HEK293 (cell line): ENCODE results near the gene KLK6.

Experiments used
- CTCF ChIA-PET: fragments of 350-600 bp; formaldehyde crosslinking; extraction: SDS; loops from one replicate; lab custom pipeline; 2021; ENCODE audit warnings: antibody characterized with exemption; lab: Yijun Ruan, JAX
- POLR2A ChIA-PET: fragments of 300-600 bp; formaldehyde crosslinking; extraction: SDS; loops from one replicate; lab custom pipeline; 2020; ENCODE audit warnings: antibody characterized with exemption, inconsistent platforms; lab: Yijun Ruan, JAX
- H3K27ac ChIP-seq: fragments of 200-500 bp; sonication (Bioruptor generic); 2 replicates; pipeline ENCODE4 v1.5.1; 2014; ENCODE audit warnings: low read depth, low read length, control low read depth, inconsistent platforms; ENCODE audit errors: extremely low read depth
- H3K36me3 ChIP-seq, 2 experiments: fragments of 200-500 bp in 1 of 2; sonication (Bioruptor generic) in 1 of 2; 1 replicate in 1 of 2; 2 replicates in 1 of 2; pipeline ENCODE4 v1.5.1; 2014 to 2017; ENCODE audit warnings: inconsistent platforms in 2 of 2, low read length in 2 of 2; ENCODE audit not compliant: control insufficient read depth in 2 of 2, insufficient read depth in 1 of 2
- H3K4me1 ChIP-seq: fragments of 200-500 bp; sonication (Bioruptor generic); 2 replicates; pipeline ENCODE4 v1.5.1; 2014; ENCODE audit warnings: mild to moderate bottlenecking, low read length, inconsistent platforms; ENCODE audit not compliant: control insufficient read depth, insufficient read depth
- H3K4me3 ChIP-seq: 2 replicates; pipeline ENCODE4 v1.5.1; 2011; ENCODE audit warnings: low read depth, mild to moderate bottlenecking, control low read depth, low read length, moderate library complexity
- H3K9me3 ChIP-seq: fragments of 200-500 bp; sonication (Bioruptor generic); 2 replicates; pipeline ENCODE4 v1.5.1; 2014; ENCODE audit warnings: low read depth, low read length, inconsistent platforms; ENCODE audit not compliant: control insufficient read depth, insufficient read depth
- BCL6B ChIP-seq: fragments of 450-650 bp; formaldehyde crosslinking; IDR thresholded peaks from 2 replicates; pipeline ENCODE4 v1.5.1; 2017; ENCODE audit warnings: missing biosample characterization, missing genetic modification characterization
- MYNN ChIP-seq: fragments of 450-650 bp; formaldehyde crosslinking; IDR thresholded peaks from 2 replicates; pipeline ENCODE4 v1.5.1; 2016; ENCODE audit warnings: missing biosample characterization, missing genetic modification characterization, borderline replicate concordance
- REPIN1 ChIP-seq: fragments of 450-650 bp; formaldehyde crosslinking; IDR thresholded peaks from 2 replicates; pipeline ENCODE4 v1.5.1; 2017; ENCODE audit warnings: missing biosample characterization, missing genetic modification characterization, low read depth
- SCRT2 ChIP-seq: fragments of 450-650 bp; formaldehyde crosslinking; IDR thresholded peaks from 2 replicates; pipeline ENCODE4 v1.5.1; 2016; ENCODE audit warnings: missing biosample characterization, missing genetic modification characterization
- ZNF169 ChIP-seq: fragments of 450-650 bp; formaldehyde crosslinking; IDR thresholded peaks from 2 replicates; pipeline ENCODE4 v1.5.1; 2016; ENCODE audit warnings: missing biosample characterization, missing genetic modification characterization
- ZNF248 ChIP-seq: fragments of 450-650 bp; formaldehyde crosslinking; IDR thresholded peaks from 2 replicates; pipeline ENCODE4 v1.5.1; 2017; ENCODE audit warnings: missing biosample characterization, missing genetic modification characterization
- ZNF26 ChIP-seq: fragments of 450-650 bp; formaldehyde crosslinking; IDR thresholded peaks from 2 replicates; pipeline ENCODE4 v1.5.1; 2016; ENCODE audit warnings: missing biosample characterization, missing genetic modification characterization
- ZNF404 ChIP-seq: fragments of 450-650 bp; formaldehyde crosslinking; IDR thresholded peaks from 2 replicates; pipeline ENCODE4 v1.5.1; 2017; ENCODE audit warnings: missing biosample characterization, missing genetic modification characterization
- ZNF510 ChIP-seq: fragments of 450-650 bp; formaldehyde crosslinking; IDR thresholded peaks from 2 replicates; pipeline ENCODE4 v1.5.1; 2018; ENCODE audit warnings: mild to moderate bottlenecking, missing genetic modification characterization, missing biosample characterization; ENCODE audit not compliant: insufficient replicate concordance
- ZNF555 ChIP-seq: fragments of 450-650 bp; formaldehyde crosslinking; conservative IDR thresholded peaks from 2 replicates; pipeline ENCODE4 v1.5.1; 2017; ENCODE audit warnings: missing biosample characterization, mild to moderate bottlenecking, missing genetic modification characterization, inconsistent platforms
- ZNF792 ChIP-seq: fragments of 450-650 bp; formaldehyde crosslinking; IDR thresholded peaks from 2 replicates; pipeline ENCODE4 v1.5.1; 2016; ENCODE audit warnings: missing biosample characterization, missing genetic modification characterization
- TF ChIP-seq, protein P1 (sequence below): fragments of 450-650 bp; formaldehyde crosslinking; IDR thresholded peaks from 2 replicates; pipeline ENCODE4 v1.5.1; 2016; ENCODE audit warnings: missing biosample characterization, missing genetic modification characterization
- TF ChIP-seq, protein P2 (sequence below): IDR thresholded peaks from 2 replicates; pipeline ENCODE4 v1.6.1; 2011; ENCODE audit warnings: mild to moderate bottlenecking, low read depth, low read length, borderline replicate concordance
- TF ChIP-seq, protein P3 (sequence below): fragments of 450-650 bp; formaldehyde crosslinking; IDR thresholded peaks from 2 replicates; pipeline ENCODE4 v1.5.1; 2016; ENCODE audit warnings: missing biosample characterization, missing genetic modification characterization

KLK6 gene

DNA sequence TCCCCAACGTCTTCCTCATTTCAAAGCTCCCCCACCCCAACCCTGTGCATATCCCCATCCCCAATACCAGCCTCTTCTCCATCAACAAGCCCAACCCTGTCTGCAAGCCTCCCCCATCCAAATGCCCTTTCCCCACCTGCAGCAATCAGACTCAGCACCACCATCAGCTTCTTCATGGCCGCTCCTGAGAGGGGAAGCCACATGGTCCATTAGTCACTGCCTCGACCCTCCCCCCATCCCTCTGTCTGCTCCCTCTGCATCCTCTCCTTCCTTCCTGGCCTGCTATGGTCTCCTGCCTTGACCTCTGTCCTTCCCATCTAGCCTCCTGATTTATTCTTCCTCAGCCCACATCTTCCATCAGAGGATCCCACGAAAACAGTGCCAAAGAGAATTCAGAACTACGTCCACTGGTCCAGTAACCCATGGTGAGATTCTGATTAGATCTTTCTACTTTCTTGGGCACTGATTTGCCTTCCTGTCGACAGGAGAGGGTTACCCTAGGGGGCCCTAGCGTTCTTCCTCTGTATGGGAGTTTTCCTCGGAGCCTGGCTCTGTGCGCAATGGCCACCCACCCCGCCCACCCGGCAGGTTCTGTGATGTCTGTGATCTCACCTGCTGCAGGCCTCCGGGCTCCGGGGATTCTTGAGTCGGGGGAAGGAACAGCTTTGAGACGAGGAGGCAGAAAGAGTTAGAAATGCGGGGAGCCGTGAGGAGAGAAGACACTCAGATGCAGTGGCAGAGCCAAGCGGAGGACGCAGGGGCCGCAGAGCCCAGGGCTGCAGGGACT lies 1.3 kb downstream of the KLK6 start:
- no peaks in the 10 kb centered on the region for H3K36me3 ChIP-seq
- H3K9me3 ChIP-seq = no peaks in the 10 kb centered on the region
- no peak for TF ChIP-seq ZNF26 (tag by site-specific recombination)
- TF ChIP-seq ZNF555 (tag by site-specific recombination) = no peak
- TF ChIP-seq BCL6B = no peak
- TF ChIP-seq, protein P1, sequence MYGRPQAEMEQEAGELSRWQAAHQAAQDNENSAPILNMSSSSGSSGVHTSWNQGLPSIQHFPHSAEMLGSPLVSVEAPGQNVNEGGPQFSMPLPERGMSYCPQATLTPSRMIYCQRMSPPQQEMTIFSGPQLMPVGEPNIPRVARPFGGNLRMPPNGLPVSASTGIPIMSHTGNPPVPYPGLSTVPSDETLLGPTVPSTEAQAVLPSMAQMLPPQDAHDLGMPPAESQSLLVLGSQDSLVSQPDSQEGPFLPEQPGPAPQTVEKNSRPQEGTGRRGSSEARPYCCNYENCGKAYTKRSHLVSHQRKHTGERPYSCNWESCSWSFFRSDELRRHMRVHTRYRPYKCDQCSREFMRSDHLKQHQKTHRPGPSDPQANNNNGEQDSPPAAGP (tag by site-specific recombination) = no peak
- no peak for TF ChIP-seq REPIN1
- no peak for TF ChIP-seq MYNN (tag by site-specific recombination)
- TF ChIP-seq ZNF169 (tag by site-specific recombination) = no peak
- no peak for TF ChIP-seq ZNF510 (tag by site-specific recombination)
- TF ChIP-seq ZNF792 (tag by site-specific recombination) = no peak
- TF ChIP-seq ZNF248 (tag by site-specific recombination) = no peak
- TF ChIP-seq ZNF404 (tag by site-specific recombination) = no peak
- TF ChIP-seq, protein P2, sequence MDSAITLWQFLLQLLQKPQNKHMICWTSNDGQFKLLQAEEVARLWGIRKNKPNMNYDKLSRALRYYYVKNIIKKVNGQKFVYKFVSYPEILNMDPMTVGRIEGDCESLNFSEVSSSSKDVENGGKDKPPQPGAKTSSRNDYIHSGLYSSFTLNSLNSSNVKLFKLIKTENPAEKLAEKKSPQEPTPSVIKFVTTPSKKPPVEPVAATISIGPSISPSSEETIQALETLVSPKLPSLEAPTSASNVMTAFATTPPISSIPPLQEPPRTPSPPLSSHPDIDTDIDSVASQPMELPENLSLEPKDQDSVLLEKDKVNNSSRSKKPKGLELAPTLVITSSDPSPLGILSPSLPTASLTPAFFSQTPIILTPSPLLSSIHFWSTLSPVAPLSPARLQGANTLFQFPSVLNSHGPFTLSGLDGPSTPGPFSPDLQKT = no peak
- POLR2A ChIA-PET = interaction anchor here (0.6 kb wide), 1 partner anchor 797 kb away, joined by 7 read pairs; no protein-coding TSS in a partner anchor
- CTCF ChIA-PET = interaction anchor here (0.7 kb wide), 1 partner anchor 113 kb away, joined by 3 read pairs; no protein-coding TSS in a partner anchor
- no peak overlapping the region for H3K4me3 ChIP-seq
- H3K27ac ChIP-seq = no peak overlapping the region
- H3K4me1 ChIP-seq = peaks cover 4% of the 10 kb centered on the region; the same call in 1 of the 2 replicates

- Histone ChIP-seq H3K36me3 (no peaks in the 10 kb centered on the region), H3K9me3 (no peaks in the 10 kb centered on the region), H3K27ac (no peak overlapping the region), H3K4me1 (peaks cover 4% of the 10 kb centered on the region; the same call in 1 of the 2 replicates), H3K4me3 (no peak overlapping the region)
- ChIA-PET CTCF (interaction anchor here (1.2 kb wide), 1 partner anchor 53 kb away, joined by 3 read pairs; no protein-coding TSS in a partner anchor), POLR2A (no interaction called here)
- peak; percentile 66 for TF ChIP-seq SCRT2 (tag by site-specific recombination)
- TF ChIP-seq, protein P3, sequence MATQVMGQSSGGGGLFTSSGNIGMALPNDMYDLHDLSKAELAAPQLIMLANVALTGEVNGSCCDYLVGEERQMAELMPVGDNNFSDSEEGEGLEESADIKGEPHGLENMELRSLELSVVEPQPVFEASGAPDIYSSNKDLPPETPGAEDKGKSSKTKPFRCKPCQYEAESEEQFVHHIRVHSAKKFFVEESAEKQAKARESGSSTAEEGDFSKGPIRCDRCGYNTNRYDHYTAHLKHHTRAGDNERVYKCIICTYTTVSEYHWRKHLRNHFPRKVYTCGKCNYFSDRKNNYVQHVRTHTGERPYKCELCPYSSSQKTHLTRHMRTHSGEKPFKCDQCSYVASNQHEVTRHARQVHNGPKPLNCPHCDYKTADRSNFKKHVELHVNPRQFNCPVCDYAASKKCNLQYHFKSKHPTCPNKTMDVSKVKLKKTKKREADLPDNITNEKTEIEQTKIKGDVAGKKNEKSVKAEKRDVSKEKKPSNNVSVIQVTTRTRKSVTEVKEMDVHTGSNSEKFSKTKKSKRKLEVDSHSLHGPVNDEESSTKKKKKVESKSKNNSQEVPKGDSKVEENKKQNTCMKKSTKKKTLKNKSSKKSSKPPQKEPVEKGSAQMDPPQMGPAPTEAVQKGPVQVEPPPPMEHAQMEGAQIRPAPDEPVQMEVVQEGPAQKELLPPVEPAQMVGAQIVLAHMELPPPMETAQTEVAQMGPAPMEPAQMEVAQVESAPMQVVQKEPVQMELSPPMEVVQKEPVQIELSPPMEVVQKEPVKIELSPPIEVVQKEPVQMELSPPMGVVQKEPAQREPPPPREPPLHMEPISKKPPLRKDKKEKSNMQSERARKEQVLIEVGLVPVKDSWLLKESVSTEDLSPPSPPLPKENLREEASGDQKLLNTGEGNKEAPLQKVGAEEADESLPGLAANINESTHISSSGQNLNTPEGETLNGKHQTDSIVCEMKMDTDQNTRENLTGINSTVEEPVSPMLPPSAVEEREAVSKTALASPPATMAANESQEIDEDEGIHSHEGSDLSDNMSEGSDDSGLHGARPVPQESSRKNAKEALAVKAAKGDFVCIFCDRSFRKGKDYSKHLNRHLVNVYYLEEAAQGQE (tag by site-specific recombination) = no peak
Measured at GRCh38 chr19:50964266-50964665, 5.1 kb downstream of the KLK6 start.
